ENCODE data around the gene CHST7. TPM values are rescaled to one million over a fixed set of nuclear protein-coding genes. Genes with fewer than 3 reads are reported as not detected.

CHST7 gene
- total RNA-seq, 1 donor from 2014 or later = 6.1 TPM

DNA sequence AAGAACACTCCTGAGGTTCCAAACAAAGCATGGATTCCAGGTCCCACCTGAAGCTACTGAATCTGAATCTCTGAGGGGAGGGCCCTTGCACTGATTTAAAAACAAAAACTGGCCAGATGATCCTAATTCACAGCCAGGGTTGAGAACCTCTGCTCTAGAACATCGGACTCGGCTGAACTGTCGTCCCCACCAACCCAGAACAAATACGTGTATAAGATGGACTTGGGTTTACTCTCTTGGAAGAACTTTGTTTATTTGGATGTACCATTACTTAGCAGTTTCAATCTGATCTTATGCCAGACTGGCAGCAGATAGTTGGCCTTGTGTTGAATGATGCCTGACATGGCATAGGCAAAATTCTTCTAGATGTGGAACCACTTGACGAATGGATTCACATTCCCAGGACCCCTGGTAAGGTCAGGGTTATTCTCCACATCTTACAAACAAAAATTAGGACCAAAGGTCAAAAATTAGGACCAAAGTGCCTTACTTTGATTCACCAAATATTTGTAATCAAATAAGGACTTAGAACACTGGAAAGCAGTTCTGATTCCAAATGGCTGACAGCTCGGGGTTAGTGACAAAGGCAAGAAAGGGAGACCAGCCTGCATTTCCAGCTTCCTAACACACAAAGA lies 29.0 kb downstream of the CHST7 start:
- TF ChIP-seq, protein P1, sequence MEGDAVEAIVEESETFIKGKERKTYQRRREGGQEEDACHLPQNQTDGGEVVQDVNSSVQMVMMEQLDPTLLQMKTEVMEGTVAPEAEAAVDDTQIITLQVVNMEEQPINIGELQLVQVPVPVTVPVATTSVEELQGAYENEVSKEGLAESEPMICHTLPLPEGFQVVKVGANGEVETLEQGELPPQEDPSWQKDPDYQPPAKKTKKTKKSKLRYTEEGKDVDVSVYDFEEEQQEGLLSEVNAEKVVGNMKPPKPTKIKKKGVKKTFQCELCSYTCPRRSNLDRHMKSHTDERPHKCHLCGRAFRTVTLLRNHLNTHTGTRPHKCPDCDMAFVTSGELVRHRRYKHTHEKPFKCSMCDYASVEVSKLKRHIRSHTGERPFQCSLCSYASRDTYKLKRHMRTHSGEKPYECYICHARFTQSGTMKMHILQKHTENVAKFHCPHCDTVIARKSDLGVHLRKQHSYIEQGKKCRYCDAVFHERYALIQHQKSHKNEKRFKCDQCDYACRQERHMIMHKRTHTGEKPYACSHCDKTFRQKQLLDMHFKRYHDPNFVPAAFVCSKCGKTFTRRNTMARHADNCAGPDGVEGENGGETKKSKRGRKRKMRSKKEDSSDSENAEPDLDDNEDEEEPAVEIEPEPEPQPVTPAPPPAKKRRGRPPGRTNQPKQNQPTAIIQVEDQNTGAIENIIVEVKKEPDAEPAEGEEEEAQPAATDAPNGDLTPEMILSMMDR (conservative IDR thresholded peaks at IDR 0.05; ENCODE audit: low read depth, low read length) = no peak
- DNase-seq (ENCODE audit: low read depth) = no peak
- H3K4me3 ChIP-seq (ENCODE audit: low read depth, low read length) = no peak overlapping the region

DNA sequence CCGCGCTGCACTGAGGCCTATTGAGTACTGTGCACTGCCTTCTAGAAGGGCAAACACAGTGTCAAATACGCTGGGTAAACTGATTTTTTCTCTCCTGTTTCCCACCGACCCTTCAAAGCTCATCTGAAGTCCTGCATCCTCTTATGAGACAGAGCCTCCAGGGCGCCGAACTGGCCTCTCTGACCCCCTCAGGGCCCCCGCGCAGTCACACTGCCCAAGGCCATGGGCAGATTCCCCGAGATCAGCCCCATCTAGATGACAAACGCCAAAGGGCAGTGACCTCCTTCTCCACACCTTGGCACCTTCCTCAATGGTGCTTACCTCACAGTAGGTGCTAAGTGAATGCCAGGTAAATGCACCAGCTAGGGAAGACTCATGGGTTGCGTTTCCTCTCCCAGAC lies 34.4 kb downstream of the CHST7 start:
- no peak overlapping the region for H3K4me3 ChIP-seq (ENCODE audit: low read depth, low read length)
- TF ChIP-seq, protein P1 (conservative IDR thresholded peaks at IDR 0.05; ENCODE audit: low read depth, low read length) = no peak
- DNase-seq (ENCODE audit: low read depth) = no peak

DNA sequence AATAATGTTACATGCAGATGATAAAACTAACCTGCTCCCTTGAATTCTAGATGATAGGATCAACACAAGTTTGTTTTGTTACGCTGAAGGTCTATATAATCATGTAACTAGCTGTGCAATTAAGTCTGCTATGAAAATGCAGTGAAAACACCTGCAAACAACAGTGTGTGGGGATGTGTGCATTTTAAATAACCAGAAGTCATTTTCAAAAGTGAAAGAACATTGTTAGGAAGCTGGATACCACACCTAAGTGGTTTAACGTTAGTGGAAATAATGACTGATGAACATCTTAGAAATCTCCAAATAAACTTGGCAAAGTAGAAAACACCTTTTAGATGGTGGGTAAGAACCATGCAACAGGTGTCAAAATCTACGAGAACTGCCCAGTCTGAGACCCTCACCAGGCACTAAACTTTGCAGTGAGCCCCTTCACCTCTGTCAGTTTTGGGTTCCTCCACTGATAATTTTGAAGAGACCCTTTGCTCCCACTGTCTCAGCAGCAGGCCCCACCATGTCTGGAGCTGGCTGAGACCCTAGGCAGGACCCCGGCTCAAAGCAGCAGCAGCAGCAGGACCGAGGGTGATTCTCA lies 36.6 kb downstream of the CHST7 start:
- no peak overlapping the region for H3K4me3 ChIP-seq (ENCODE audit: low read depth, low read length)
- no peak for DNase-seq (ENCODE audit: low read depth)
- TF ChIP-seq, protein P1 (conservative IDR thresholded peaks at IDR 0.05; ENCODE audit: low read depth, low read length) = no peak

DNA sequence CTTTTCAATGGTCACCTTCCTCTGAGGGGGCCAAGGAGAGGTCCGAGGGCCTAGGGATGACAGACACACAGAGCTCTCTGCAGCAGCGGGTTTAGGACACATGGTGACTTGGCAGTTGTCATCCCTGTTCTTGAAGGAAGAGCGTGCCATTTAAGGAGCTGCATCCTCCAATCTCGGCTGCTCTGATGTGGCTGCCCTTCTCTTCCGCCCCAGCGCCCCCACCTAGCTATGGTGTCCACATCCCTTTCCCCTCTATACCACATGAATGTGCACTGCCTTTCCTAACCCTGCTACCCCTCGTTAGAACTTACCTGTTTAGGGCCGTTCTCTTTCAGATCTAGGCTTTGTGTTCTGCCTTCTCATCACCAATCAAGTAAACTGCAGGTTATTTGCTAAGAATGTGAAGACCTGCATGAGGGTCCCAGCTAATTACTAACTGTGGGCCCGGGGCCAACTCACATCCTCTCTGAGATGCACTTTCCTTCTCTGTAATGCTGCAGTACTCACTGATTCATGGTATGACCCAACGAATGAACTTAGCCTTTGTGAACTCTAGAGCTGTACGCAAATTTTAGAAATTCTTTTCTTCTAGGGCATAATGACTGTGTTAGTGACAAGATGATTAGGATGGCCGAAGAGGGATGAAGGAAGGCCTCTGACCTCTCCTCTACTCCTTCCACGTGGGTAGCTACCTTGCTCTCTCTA lies 38.2 kb downstream of the CHST7 start:
- H3K4me3 ChIP-seq (ENCODE audit: low read depth, low read length) = no peak overlapping the region
- DNase-seq (ENCODE audit: low read depth) = no peak
- TF ChIP-seq, protein P1 (conservative IDR thresholded peaks at IDR 0.05; ENCODE audit: low read depth, low read length) = no peak

DNA sequence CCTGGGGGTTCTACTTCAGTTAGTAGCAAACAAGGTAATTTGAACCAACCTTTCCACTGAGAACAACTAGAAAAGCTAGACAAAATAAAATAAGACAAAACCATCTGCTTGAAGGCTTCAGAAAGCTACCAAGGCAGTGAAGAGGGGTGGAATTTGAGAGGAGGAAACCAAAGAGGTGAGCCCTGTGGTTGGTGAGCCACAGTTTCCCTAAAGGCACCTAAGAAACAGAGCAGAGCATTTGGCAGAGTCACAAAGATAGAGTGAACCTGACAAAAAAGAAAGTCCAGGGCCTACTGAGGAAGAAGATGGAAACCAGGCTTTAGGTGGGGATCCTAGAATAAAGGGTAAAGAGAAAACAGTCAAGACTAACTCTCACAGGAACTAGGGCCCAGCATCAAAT lies 44.3 kb downstream of the CHST7 start:
- no peak overlapping the region for H3K4me3 ChIP-seq (ENCODE audit: low read depth, low read length)
- TF ChIP-seq, protein P1 (conservative IDR thresholded peaks at IDR 0.05; ENCODE audit: low read depth, low read length) = no peak
- no peak for DNase-seq (ENCODE audit: low read depth)

DNA sequence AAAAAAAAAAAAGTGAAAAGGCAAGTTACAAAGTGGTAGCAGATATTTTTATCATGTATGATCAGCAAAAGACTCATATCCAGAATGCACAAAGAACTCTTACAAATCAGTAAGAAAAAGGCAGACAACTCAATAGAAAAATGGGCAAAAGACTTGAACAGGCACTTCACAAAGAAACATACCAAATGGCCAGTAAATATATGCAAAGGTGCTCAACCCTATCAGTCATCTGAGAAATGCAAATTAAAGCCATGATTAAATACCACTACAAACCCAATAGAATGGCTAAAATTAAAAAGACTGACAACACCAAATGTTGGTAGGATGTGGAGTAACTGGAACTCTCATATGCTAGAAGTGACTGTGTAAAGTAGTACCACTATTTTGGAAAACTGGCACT lies 45.4 kb downstream of the CHST7 start:
- TF ChIP-seq, protein P1 (conservative IDR thresholded peaks at IDR 0.05; ENCODE audit: low read depth, low read length) = no peak
- DNase-seq (ENCODE audit: low read depth) = no peak
- no peak overlapping the region for H3K4me3 ChIP-seq (ENCODE audit: low read depth, low read length)

Measured in epithelial cell of proximal tubule (primary cell).